NCI-H1417 (cell line): ENCODE measurements around the gene PTK7.
"Not testable (repeated sequence)": the region's sequence is repeated elsewhere in the genome, so short reads cannot be mapped to it uniquely, and the experiment has no call there.

ENCODE experiments used
- DNase-seq, 3 experiments: peaks; one replicate each; lab custom pipeline; 2025; lab: John Stamatoyannopoulos, UW

PTK7 gene

GRCh38 chr6:43075670-43076463 is at the start of gene PTK7:
PTK7 (plus strand) TSS chr6:43076314; CDS start chr6:43076489, 175 bp downstream.
- DNase-seq, result peak; percentile 74 to 82 (median 74)

- no peak for DNase-seq
Measured at GRCh38 chr6:43026365-43026764, 49.7 kb upstream of the PTK7 start.

GRCh38 chr6:43029120-43029519 is 47.0 kb upstream of the PTK7 start:
- DNase-seq, result no peak

- DNase-seq, result no peak
Measured at GRCh38 chr6:43032326-43032725, 43.8 kb upstream of the PTK7 start.

GRCh38 chr6:43033496-43034189 is 42.5 kb upstream of the PTK7 start:
- DNase-seq, result no peak

GRCh38 chr6:43034190-43034525 is 42.0 kb upstream of the PTK7 start:
- no peak for DNase-seq

- no peak for DNase-seq
Measured at GRCh38 chr6:43035495-43036194, 40.5 kb upstream of the PTK7 start.

- DNase-seq, result no peak
Measured at GRCh38 chr6:43036712-43037111, 39.4 kb upstream of the PTK7 start.

- DNase-seq, result no peak
Measured at GRCh38 chr6:43037197-43037596, 38.9 kb upstream of the PTK7 start.

GRCh38 chr6:43037706-43038105 is 38.4 kb upstream of the PTK7 start:
- DNase-seq, result no peak

- DNase-seq, result no peak
Measured at GRCh38 chr6:43038727-43039126, 37.4 kb upstream of the PTK7 start.

- no peak for DNase-seq
Measured at GRCh38 chr6:43040542-43041257, 35.4 kb upstream of the PTK7 start.

- DNase-seq, result not testable (repeated sequence)
Measured at GRCh38 chr6:43041475-43041874, 34.6 kb upstream of the PTK7 start.

GRCh38 chr6:43043310-43043709 is 32.8 kb upstream of the PTK7 start:
- no peak for DNase-seq

GRCh38 chr6:43045371-43045930 is 30.7 kb upstream of the PTK7 start:
- no peak for DNase-seq

GRCh38 chr6:43047998-43048397 is 28.1 kb upstream of the PTK7 start:
- no peak for DNase-seq

GRCh38 chr6:43050981-43051380 is 25.1 kb upstream of the PTK7 start:
- DNase-seq, result no peak

GRCh38 chr6:43052225-43052841 is 23.8 kb upstream of the PTK7 start:
- no peak for DNase-seq

- DNase-seq, result peak in 2 of 3 experiments; percentile 35 to 42
Measured at GRCh38 chr6:43052842-43053544, 23.1 kb upstream of the PTK7 start.

- peak; percentile 88 to 96 (median 92) for DNase-seq
Measured at GRCh38 chr6:43053545-43054205, 22.4 kb upstream of the PTK7 start, which contains the start of gene CUL7. CUL7 (minus strand) TSS chr6:43053851; CDS start chr6:43052788, 1,063 bp downstream.
